Small intestine (tissue), 7 donors: ENCODE data around the gene FAM219A. TPM values are rescaled to one million over a fixed set of nuclear protein-coding genes. Genes with fewer than 3 reads are reported as not detected.
A peak's percentile ranks its signal among the peaks of the same experiment; 100 is the strongest.

Experiments
- DNase-seq, 2 donors: peaks; one replicate each; pipeline versions ENCODE4 v3.0.0 to v3.0.0-alpha.2; 2013
- FAIRE-seq: peaks from 2 replicates; lab custom pipeline; 2012; peaks lifted over from hg19 to GRCh38; lab: Jason Lieb, UNC
- H3K27ac ChIP-seq, 3 donors: one replicate each; pipeline ENCODE4 v1.5.1; 2013; ENCODE audit warnings: low read length in 2 of 3, mild to moderate bottlenecking in 2 of 3, control low read depth in 1 of 3, inconsistent platforms in 1 of 3, low read depth in 1 of 3, moderate library complexity in 1 of 3
- H3K27me3 ChIP-seq, 3 donors: one replicate each; pipeline ENCODE4 v1.6.1; 2013; ENCODE audit warnings: low read length in 3 of 3, inconsistent platforms in 1 of 3; ENCODE audit not compliant: control insufficient read depth in 3 of 3, insufficient read depth in 3 of 3
- H3K36me3 ChIP-seq, 3 donors: one replicate each; pipeline ENCODE4 v1.6.1; 2013; ENCODE audit warnings: low read length in 3 of 3, inconsistent platforms in 1 of 3, low read depth in 1 of 3, mild to moderate bottlenecking in 1 of 3, moderate library complexity in 1 of 3; ENCODE audit not compliant: control insufficient read depth in 3 of 3, insufficient read depth in 2 of 3
- H3K4me1 ChIP-seq, 3 donors: one replicate each; pipeline ENCODE4 v1.6.1; 2013; ENCODE audit warnings: low read length in 2 of 3, inconsistent platforms in 1 of 3, low read depth in 1 of 3, mild to moderate bottlenecking in 1 of 3, moderate library complexity in 1 of 3; ENCODE audit not compliant: control insufficient read depth in 3 of 3, insufficient read depth in 2 of 3
- H3K4me3 ChIP-seq, 3 donors: one replicate each; pipeline ENCODE4 v1.5.1; 2013; ENCODE audit warnings: low read length in 3 of 3, control low read depth in 1 of 3, inconsistent platforms in 1 of 3, low read depth in 1 of 3, mild to moderate bottlenecking in 1 of 3, moderate library complexity in 1 of 3
- H3K9me3 ChIP-seq, 2 donors: one replicate each; pipeline ENCODE4 v1.6.1; 2013; ENCODE audit warnings: low read depth in 1 of 2, low read length in 1 of 2; ENCODE audit not compliant: control insufficient read depth in 2 of 2, insufficient read depth in 1 of 2
- WGBS, 3 donors: extraction: QIAGEN DNeasy Blood & Tissue Kit; methylation state at CpG; one replicate each; pipeline ENCODE4 v1.1.7; 2013; 5-methylcytosine and 5-hydroxymethylcytosine counted together
- polyA plus RNA-seq, 4 donors: library from polyadenylated mRNA; stranded (reverse) in 3 of 4; unstranded in 1 of 4; fragments of 200-250 nt in 3 of 4; fragments of 120-200 nt in 1 of 4; gene quantifications; one replicate each; pipeline versions ENCODE4 v1.2.1 to v1.2.3, GENCODE V29; 2013
- donor health status: healthy with polysubstance abuse.
- donor health status: control.
- donor health status: control.
- donor health status: Bipolar disorder and iron deficiency.
- donor health status: healthy.

The FAM219A gene
- polyA plus RNA-seq, 4 donors = 2.7 to 9.0 (median 4.5) TPM

- Histone ChIP-seq H3K36me3 (no peaks in the 10 kb centered on the region), H3K27ac (no peak overlapping the region), H3K27me3 (peaks cover 0 to 29% (median 2%) of the 10 kb centered on the region in 3 donors), H3K4me3 (no peak overlapping the region), H3K4me1 (no peaks in the 10 kb centered on the region), H3K9me3 (no peaks in the 10 kb centered on the region)
- no peak for DNase-seq
- FAIRE-seq = no peak
- WGBS, 3 donors = 44 to 61% (median 58%) methylated on average over 10 of the region's 10 CpGs
Measured at GRCh38 chr9:34502471-34502870, 44.1 kb upstream of the FAM219A start.

GRCh38 chr9:34501889-34502425, 43.6 kb upstream of the FAM219A start:
- peaks cover 0 to 28% (median 2%) of the 10 kb centered on the region in 3 donors for H3K27me3 ChIP-seq
- FAIRE-seq (no peak), DNase-seq (peak in 1 of 2 donors; percentile 23)
- H3K36me3 ChIP-seq = no peaks in the 10 kb centered on the region
- H3K9me3 ChIP-seq = no peaks in the 10 kb centered on the region
- WGBS, 3 donors = 21 to 25% (median 22%) methylated on average over 4 to 5 of the region's 5 CpGs
- H3K27ac ChIP-seq = no peak overlapping the region
- H3K4me3 ChIP-seq = no peak overlapping the region
- no peaks in the 10 kb centered on the region for H3K4me1 ChIP-seq

- H3K9me3 ChIP-seq = no peaks in the 10 kb centered on the region
- H3K27me3 ChIP-seq = peaks cover 0 to 27% (median 2%) of the 10 kb centered on the region in 3 donors
- 56 to 75% (median 64%) methylated on average over 2 of the region's 2 CpGs for WGBS, 3 donors
- no peak overlapping the region for H3K27ac ChIP-seq
- FAIRE-seq (no peak), DNase-seq (no peak)
- no peaks in the 10 kb centered on the region for H3K4me1 ChIP-seq
- H3K36me3 ChIP-seq = no peaks in the 10 kb centered on the region
- H3K4me3 ChIP-seq = no peak overlapping the region
Measured at GRCh38 chr9:34501372-34501771, 43.0 kb upstream of the FAM219A start.

GRCh38 chr9:34500623-34501267, 42.4 kb upstream of the FAM219A start:
- no peaks in the 10 kb centered on the region for H3K9me3 ChIP-seq
- WGBS, 3 donors = 0 to 2% (median 1%) methylated on average over 6 of the region's 6 CpGs
- no peak overlapping the region for H3K27ac ChIP-seq
- FAIRE-seq (no peak), DNase-seq (peak; percentile 41 to 56)
- peaks cover 0 to 27% (median 2%) of the 10 kb centered on the region in 3 donors for H3K27me3 ChIP-seq
- H3K4me1 ChIP-seq = no peaks in the 10 kb centered on the region
- no peak overlapping the region for H3K4me3 ChIP-seq
- H3K36me3 ChIP-seq = no peaks in the 10 kb centered on the region

- H3K27me3 ChIP-seq = peaks cover 0 to 22% (median 0%) of the 10 kb centered on the region in 3 donors
- H3K4me1 ChIP-seq = no peaks in the 10 kb centered on the region
- no peak overlapping the region for H3K4me3 ChIP-seq
- DNase-seq (no peak), FAIRE-seq (no peak)
- WGBS, 3 donors = 41 to 72% (median 51%) methylated on average over 2 of the region's 2 CpGs
- no peaks in the 10 kb centered on the region for H3K36me3 ChIP-seq
- no peak overlapping the region for H3K27ac ChIP-seq
- no peaks in the 10 kb centered on the region for H3K9me3 ChIP-seq
Measured at GRCh38 chr9:34499076-34499475, 40.7 kb upstream of the FAM219A start.

- Histone ChIP-seq H3K27ac (no peak overlapping the region), H3K9me3 (no peaks in the 10 kb centered on the region), H3K4me1 (no peaks in the 10 kb centered on the region), H3K27me3 (peaks cover 0 to 19% (median 0%) of the 10 kb centered on the region in 3 donors), H3K4me3 (no peak overlapping the region), H3K36me3 (no peaks in the 10 kb centered on the region)
- DNase-seq (no peak), FAIRE-seq (no peak)
- 34 to 36% (median 35%) methylated on average over 3 of the region's 3 CpGs for WGBS, 3 donors
Measured at GRCh38 chr9:34498553-34498952, 40.2 kb upstream of the FAM219A start.

- H3K9me3 ChIP-seq = no peaks in the 10 kb centered on the region
- FAIRE-seq (no peak), DNase-seq (no peak)
- H3K36me3 ChIP-seq = no peaks in the 10 kb centered on the region
- 73 to 82% (median 82%) methylated on average over 6 of the region's 6 CpGs for WGBS, 3 donors
- H3K27ac ChIP-seq = no peak overlapping the region
- H3K4me1 ChIP-seq = no peaks in the 10 kb centered on the region
- no peak overlapping the region for H3K4me3 ChIP-seq
- peaks cover 0 to 10% (median 0%) of the 10 kb centered on the region in 3 donors for H3K27me3 ChIP-seq
Measured at GRCh38 chr9:34496149-34496712, 37.9 kb upstream of the FAM219A start.

GRCh38 chr9:34493972-34494535, 35.7 kb upstream of the FAM219A start:
- Histone ChIP-seq H3K36me3 (no peaks in the 10 kb centered on the region), H3K9me3 (no peaks in the 10 kb centered on the region), H3K4me3 (no peak overlapping the region), H3K4me1 (no peaks in the 10 kb centered on the region), H3K27ac (no peak overlapping the region), H3K27me3 (peaks cover 0 to 6% (median 0%) of the 10 kb centered on the region in 3 donors)
- 33 to 38% (median 38%) methylated on average over 8 of the region's 8 CpGs for WGBS, 3 donors
- FAIRE-seq = no peak
- DNase-seq = peak; percentile 14 to 60
